Measurements from ENCODE around the gene CPPED1. TPM values are rescaled to one million over a fixed set of nuclear protein-coding genes. Genes with fewer than 3 reads are reported as not detected.
"Not testable (repeated sequence)": the region's sequence is repeated elsewhere in the genome, so short reads cannot be mapped to it uniquely, and the experiment has no call there.

Gene CPPED1
- total and polyA plus RNA-seq, 7 donors = 9.5 to 23.8 (median 11.1) TPM

- Histone ChIP-seq H3K9me3 (no peaks in the 10 kb centered on the region), H3K4me3 (no peak overlapping the region), H3K27me3 (no peaks in the 10 kb centered on the region), H3K4me1 (no peaks in the 10 kb centered on the region), H3K27ac (no peak overlapping the region), H3K36me3 (no peaks in the 10 kb centered on the region)
- intact Hi-C loops (cut with DNase I) = no loop called here
- 96 to 99% methylated on average over 5 of the region's 5 CpGs for WGBS, 2 donors
- no peak for TF ChIP-seq POLR2AphosphoS5 (IDR thresholded peaks at IDR 0.05)
- no peak for TF ChIP-seq EP300 (IDR thresholded peaks at IDR 0.05)
- no peak for TF ChIP-seq POLR2A (IDR thresholded peaks at IDR 0.05)
- TF ChIP-seq CTCF (IDR thresholded peaks at IDR 0.05) = no peak
- no peak for DNase-seq
Measured at GRCh38 chr16:12766853-12767252, 36.8 kb downstream of the CPPED1 start.

GRCh38 chr16:12766208-12766607 is 37.5 kb downstream of the CPPED1 start:
- H3K27ac ChIP-seq; intact Hi-C loops (cut with DNase I); H3K9me3 ChIP-seq; H3K27me3 ChIP-seq; H3K4me1 ChIP-seq; H3K36me3 ChIP-seq; DNase-seq; H3K4me3 ChIP-seq: not testable (repeated sequence)
- WGBS, 2 donors = 85 to 86% methylated on average over 3 of the region's 3 CpGs

GRCh38 chr16:12764813-12765488 is 38.7 kb downstream of the CPPED1 start:
- DNase-seq = no peak
- WGBS, 2 donors = 89 to 94% methylated on average over 6 of the region's 6 CpGs
- no peak overlapping the region for H3K27ac ChIP-seq
- H3K27me3 ChIP-seq = no peaks in the 10 kb centered on the region
- no peaks in the 10 kb centered on the region for H3K4me1 ChIP-seq
- no peak overlapping the region for H3K4me3 ChIP-seq
- intact Hi-C loops (cut with DNase I) = no loop called here
- no peaks in the 10 kb centered on the region for H3K9me3 ChIP-seq
- TF ChIP-seq POLR2AphosphoS5 (IDR thresholded peaks at IDR 0.05) (no peak), CTCF (IDR thresholded peaks at IDR 0.05) (no peak)
- no peaks in the 10 kb centered on the region for H3K36me3 ChIP-seq

- no peak overlapping the region for H3K27ac ChIP-seq
- DNase-seq = no peak
- H3K36me3 ChIP-seq = no peaks in the 10 kb centered on the region
- no peak overlapping the region for H3K4me3 ChIP-seq
- WGBS, 2 donors = 93 to 95% methylated on average over 3 of the region's 3 CpGs
- intact Hi-C loops (cut with DNase I) = no loop called here
- TF ChIP-seq POLR2AphosphoS5 (IDR thresholded peaks at IDR 0.05) (no peak), CTCF (IDR thresholded peaks at IDR 0.05) (no peak), EP300 (IDR thresholded peaks at IDR 0.05) (no peak), POLR2A (IDR thresholded peaks at IDR 0.05) (no peak)
- no peaks in the 10 kb centered on the region for H3K9me3 ChIP-seq
- no peaks in the 10 kb centered on the region for H3K27me3 ChIP-seq
- H3K4me1 ChIP-seq = no peaks in the 10 kb centered on the region
Measured at GRCh38 chr16:12763517-12763916, 40.2 kb downstream of the CPPED1 start.

GRCh38 chr16:12760819-12761611 is 42.7 kb downstream of the CPPED1 start:
- no peak for DNase-seq

More at GRCh38 chr16:12760819-12761611, 42.7 kb downstream of the CPPED1 start:
- no peaks in the 10 kb centered on the region for H3K4me1 ChIP-seq
- H3K9me3 ChIP-seq = no peaks in the 10 kb centered on the region
- TF ChIP-seq EP300 (IDR thresholded peaks at IDR 0.05) = no peak
- TF ChIP-seq POLR2AphosphoS5 (IDR thresholded peaks at IDR 0.05) = no peak
- no peak for TF ChIP-seq CTCF (IDR thresholded peaks at IDR 0.05)
- no peak for TF ChIP-seq POLR2A (IDR thresholded peaks at IDR 0.05)
- H3K36me3 ChIP-seq = no peaks in the 10 kb centered on the region
- no peak overlapping the region for H3K4me3 ChIP-seq
- intact Hi-C loops (cut with DNase I) = no loop called here
- 87 to 94% methylated on average over 12 of the region's 12 CpGs for WGBS, 2 donors
- no peak overlapping the region for H3K27ac ChIP-seq
- H3K27me3 ChIP-seq = no peaks in the 10 kb centered on the region

All from sigmoid colon (tissue), 7 donors.